ENCODE results near the gene UXS1.

DNA sequence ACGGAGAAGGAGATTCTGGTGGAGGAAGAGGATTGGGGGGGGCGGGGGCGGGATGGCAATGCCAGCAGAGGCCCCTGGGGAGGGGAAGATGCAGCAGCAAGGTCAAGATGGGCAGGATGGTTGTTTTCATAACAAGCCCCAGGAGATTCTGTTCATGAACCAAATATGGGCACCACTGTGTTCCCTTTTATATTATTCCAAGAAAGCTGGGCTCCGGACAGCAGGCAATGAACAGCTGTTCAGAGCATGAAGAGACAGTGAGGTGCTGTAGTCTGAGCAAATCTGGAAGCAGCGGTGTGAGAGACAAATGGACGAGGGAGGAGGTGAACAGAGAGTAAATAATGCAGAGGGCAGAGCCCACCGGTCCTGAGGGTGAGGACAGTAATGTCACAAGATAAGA lies 20.0 kb downstream of the UXS1 start:
- TF ChIP-seq MED1 (CRISPR knock-in tag; IDR thresholded peaks at IDR 0.05; ENCODE audit: borderline replicate concordance) = no peak
- no peak for TF ChIP-seq IRF9 (tag; IDR thresholded peaks at IDR 0.05)
- no peak for TF ChIP-seq TCF7L2 (IDR thresholded peaks at IDR 0.05; ENCODE audit: low read depth, low read length)
- TF ChIP-seq, protein P1, sequence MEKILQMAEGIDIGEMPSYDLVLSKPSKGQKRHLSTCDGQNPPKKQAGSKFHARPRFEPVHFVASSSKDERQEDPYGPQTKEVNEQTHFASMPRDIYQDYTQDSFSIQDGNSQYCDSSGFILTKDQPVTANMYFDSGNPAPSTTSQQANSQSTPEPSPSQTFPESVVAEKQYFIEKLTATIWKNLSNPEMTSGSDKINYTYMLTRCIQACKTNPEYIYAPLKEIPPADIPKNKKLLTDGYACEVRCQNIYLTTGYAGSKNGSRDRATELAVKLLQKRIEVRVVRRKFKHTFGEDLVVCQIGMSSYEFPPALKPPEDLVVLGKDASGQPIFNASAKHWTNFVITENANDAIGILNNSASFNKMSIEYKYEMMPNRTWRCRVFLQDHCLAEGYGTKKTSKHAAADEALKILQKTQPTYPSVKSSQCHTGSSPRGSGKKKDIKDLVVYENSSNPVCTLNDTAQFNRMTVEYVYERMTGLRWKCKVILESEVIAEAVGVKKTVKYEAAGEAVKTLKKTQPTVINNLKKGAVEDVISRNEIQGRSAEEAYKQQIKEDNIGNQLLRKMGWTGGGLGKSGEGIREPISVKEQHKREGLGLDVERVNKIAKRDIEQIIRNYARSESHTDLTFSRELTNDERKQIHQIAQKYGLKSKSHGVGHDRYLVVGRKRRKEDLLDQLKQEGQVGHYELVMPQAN (IDR thresholded peaks at IDR 0.05; ENCODE audit: borderline replicate concordance) = no peak
- TF ChIP-seq, protein P2, sequence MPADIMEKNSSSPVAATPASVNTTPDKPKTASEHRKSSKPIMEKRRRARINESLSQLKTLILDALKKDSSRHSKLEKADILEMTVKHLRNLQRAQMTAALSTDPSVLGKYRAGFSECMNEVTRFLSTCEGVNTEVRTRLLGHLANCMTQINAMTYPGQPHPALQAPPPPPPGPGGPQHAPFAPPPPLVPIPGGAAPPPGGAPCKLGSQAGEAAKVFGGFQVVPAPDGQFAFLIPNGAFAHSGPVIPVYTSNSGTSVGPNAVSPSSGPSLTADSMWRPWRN (IDR thresholded peaks at IDR 0.05; ENCODE audit: low read depth) = no peak
- TF ChIP-seq ZBTB11 (CRISPR knock-in tag; IDR thresholded peaks at IDR 0.05) = no peak
- no peak for TF ChIP-seq FOXJ3 (CRISPR knock-in tag; IDR thresholded peaks at IDR 0.05)

Data from K562 (cell line).